ENCODE results near the gene BRICD5.

BRICD5 gene

DNA sequence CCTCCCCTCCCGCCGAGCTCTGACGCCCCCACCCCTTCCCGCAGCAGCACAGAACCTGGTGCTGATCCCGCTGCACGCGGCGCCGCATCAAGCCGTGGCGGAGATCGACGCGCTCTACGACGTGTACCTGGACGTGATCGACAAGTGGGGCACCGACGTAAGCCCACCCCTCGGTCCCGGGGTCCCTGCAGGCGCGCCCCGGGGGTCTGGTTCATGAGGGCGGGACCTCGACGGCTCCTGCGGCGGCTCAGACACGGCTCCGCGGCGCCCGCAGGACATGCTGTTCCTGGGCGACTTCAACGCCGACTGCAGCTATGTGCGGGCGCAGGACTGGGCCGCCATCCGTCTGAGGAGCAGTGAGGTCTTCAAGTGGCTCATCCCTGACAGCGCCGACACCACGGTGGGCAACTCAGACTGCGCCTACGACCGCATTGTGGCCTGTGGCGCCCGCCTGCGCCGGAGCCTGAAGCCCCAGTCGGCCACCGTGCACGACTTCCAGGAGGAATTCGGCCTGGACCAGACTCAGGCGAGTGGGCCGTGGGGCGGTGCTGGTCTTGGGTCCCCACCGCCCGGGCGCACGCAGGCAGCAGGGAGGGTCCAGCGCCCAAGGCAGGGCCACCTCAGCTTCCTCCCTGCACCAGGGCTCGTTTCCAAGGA, 27.0 kb upstream of the BRICD5 start:
- DNase-seq (ENCODE audit: low read depth in 2 of 2): no peak

DNA sequence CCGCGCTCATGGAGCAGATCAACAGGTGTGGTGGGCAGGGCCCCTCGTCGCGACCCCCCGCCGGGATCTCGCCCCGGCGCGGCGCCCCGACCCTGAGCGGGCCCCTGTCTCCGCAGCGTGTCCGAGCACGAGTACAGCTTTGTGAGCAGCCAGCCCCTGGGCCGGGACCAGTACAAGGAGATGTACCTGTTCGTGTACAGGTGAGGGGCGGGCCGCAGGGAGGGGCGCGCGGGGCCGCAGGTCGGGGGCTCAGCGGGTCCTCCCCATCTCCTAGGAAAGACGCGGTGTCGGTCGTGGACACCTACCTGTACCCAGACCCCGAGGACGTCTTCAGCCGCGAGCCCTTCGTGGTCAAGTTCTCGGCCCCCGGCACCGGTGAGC, 26.4 kb upstream of the BRICD5 start:
- DNase-seq (ENCODE audit: low read depth in 2 of 2): no peak

DNA sequence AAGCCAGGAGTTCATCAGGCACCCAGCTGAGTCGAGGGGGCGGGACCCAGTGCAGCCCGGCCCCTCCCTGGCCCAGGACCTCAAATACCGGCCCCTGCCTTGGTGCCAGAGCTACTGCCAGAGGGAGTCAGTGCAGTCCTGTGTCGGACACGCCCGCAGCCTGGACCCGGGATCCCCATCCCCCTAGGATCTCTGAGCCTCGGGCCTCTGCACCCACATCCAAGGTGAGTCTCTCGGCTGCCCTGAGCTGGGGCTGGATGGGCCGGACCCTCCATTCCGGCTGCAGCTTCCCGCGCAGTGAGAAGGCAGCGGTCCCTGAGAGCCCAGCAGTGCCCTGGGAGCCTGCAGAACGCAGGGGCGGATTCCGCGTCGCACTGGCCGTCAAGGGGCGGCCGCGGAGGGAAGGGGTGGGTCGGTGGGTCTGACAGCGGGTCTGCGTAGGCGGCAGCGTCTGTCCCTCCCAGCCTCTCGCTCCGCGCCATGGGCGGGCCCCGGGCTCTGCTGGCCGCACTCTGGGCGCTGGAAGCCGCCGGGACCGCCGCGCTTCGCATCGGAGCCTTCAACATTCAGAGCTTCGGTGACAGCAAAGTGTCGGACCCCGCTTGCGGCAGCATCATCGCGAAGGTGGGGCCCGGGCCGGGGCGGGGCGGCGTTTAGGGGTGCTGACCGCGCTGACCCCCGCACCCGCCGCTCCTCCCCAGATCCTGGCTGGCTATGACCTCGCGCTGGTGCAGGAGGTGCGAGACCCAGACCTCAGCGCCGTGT, 25.9 kb upstream of the BRICD5 start, which contains the start of gene DNASE1L2:
Gene DNASE1L2 (plus strand): TSS at position 108 of the 765 bp plus-strand sequence. CDS start 373 bp downstream, at position 481.
- DNase-seq (ENCODE audit: low read depth in 2 of 2): no peak

DNA sequence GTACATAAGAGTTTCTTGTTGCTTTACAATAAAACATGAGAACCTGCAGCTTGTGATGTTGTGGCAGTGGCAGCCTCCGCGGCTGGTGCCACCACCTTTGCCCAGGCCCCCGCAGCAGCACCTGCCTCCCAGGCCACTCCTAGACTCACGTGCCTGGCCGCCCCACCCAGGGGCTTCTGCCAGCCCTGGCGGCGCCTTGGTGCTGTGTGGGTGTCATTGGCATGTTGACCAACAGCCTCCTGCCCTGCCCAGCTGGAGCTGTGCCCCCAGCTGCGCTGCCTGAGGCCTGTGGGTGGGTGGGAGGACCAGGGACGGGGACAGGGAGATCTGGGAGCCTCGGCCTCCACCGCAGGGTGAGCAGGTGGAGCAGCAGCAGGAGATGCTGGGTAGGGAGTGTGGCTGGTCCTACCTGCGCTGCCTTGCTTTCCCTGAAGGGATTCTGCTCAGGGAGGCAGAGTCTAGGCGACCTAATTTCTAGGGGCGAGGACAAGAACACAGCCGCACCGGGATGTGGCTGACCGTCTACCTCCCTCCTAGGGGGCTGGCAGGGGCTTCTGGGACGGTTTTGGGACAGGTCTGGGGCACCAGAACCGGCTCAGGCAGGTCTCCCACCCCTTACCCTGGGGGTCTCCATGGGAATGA, 25.2 kb upstream of the BRICD5 start:
- no peak for DNase-seq (ENCODE audit: low read depth in 2 of 2)

DNA sequence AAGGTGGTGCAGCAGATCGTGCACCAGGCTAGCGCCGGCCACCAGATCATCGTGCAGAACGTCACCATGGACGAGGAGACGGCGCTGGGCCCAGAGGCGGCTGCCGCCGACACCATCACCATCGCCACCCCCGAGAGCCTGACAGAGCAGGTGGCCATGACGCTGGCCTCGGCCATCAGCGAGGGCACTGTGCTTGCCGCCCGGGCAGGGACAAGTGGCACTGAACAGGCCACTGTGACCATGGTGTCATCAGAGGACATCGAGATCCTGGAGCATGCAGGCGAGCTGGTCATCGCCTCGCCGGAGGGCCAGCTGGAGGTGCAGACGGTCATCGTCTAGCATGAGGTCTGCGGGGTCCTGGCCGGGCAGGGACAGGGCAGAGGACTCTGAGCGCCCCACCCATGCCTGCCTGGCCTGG, 24.6 kb upstream of the BRICD5 start:
- DNase-seq (ENCODE audit: low read depth in 2 of 2): no peak

DNA sequence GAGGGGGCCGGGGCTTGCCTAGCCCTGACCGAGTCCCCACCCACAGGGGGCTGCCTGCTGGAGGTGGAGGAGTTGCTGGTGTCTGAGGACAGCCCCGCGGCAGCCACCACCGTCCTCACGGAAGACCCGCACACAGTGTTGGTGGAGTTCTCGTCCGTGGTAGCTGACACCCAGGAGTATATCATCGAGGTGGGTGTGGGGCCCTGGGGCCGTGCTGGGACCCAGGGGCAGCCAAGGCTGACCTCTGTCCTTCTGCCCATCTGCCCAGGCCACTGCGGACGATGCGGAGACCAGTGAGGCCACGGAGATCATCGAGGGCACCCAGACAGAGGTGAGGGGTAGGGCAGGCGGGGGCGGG, 24.1 kb upstream of the BRICD5 start:
- DNase-seq (ENCODE audit: low read depth in 2 of 2): no peak

DNA sequence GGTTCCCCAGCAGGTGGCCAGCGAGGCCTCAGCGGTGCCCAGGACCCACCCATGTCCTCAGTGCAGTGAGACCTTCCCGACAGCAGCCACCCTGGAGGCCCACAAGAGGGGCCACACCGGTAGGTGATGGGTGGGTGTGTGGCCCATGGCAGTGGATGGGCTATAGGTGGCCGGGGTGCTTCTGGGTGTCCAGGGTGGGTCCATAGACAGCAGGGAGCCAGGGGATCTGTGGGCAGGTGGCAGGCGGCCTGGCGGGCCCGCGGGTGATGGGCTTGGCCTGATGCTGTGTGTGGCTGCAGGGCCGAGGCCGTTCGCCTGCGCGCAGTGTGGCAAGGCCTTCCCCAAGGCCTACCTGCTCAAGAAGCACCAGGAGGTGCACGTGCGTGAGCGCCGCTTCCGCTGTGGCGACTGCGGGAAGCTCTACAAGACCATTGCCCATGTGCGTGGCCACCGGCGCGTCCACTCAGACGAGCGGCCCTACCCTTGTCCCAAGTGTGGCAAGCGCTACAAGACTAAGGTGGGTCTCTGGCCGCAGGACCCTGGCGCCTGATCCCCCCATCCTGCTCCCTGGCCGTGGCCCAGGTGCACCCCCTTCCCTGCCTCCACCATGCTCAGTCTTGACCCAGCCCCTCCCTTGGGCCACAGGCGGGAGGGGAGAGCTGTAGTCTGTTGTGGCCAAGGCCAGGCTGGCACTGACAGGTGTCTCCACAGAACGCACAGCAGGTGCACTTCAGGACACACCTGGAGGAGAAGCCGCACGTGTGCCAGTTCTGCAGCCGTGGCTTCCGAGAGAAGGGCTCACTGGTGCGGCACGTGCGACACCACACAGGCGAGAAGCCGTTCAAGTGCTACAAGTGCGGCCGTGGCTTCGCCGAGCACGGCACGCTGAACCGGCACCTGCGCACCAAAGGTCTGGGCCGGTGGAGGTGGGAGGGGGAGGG, 23.5 kb upstream of the BRICD5 start:
- DNase-seq (ENCODE audit: low read depth in 2 of 2): no peak

DNA sequence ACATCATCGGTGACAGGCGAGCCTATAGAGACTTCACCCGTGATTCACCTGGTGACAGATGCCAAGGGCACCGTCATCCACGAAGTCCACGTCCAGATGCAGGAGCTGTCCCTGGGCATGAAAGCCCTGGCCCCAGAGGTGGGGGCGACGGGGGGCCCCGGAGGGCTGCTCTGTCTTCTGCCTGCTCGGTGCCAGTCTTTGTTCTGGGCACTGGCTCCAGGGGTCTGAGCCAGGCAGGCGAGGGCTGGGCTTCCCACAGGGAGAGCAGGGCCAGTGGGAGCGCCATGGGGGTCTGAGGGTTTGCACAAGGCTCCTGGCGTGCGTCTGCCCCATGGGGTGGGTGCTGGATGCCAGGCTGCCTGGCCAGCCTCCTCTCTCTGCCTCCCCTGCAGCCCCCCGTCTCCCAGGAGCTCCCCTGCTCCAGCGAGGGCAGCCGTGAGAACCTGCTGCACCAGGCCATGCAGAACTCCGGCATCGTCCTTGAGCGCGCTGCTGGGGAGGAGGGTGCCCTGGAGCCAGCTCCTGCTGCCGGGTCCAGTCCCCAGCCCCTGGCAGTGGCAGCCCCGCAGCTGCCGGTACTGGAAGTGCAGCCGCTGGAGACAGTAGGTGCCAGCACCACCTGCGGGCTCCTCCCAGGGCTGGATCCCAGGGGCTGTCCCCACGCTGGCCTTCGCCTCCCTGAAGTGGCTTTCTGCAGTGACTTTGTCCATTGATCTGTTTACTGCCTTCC, 22.5 kb upstream of the BRICD5 start:
- DNase-seq (ENCODE audit: low read depth in 2 of 2): no peak

DNA sequence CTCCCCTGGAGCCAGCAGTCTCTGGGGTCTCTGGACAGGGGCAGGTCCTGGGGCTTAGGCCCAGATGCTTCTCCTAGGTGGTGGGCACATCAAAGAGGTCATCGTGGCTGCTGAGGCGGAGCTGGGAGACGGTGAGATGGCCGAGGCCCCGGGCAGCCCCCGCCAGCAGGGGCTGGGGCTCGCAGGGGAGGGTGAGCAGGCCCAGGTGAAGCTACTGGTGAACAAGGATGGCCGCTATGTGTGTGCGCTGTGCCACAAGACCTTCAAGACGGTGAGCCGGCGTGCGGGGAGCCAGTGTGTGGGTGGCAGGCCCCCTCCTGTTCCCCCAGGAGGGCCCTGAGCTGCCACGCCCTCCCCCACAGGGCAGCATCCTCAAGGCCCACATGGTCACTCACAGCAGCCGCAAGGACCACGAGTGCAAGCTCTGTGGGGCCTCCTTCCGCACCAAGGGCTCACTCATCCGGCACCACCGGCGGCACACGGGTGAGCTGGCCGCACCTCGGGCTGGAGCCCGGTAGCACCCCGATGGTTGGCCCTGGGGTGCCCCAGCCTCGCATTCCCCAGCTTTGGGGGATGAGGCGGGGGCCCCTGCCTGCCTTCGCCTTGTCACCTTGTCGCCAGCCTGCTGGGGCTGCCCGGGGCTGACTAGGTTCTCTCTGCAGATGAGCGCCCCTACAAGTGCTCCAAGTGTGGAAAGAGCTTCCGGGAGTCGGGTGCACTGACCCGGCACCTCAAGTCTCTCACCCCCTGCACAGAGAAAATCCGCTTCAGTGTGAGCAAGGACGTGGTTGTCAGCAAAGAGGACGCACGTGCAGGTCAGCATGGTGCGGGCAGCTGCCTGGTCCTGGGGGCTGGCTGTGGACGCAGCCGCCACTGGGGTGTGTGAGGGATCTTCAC, 21.7 kb upstream of the BRICD5 start:
- no peak for DNase-seq (ENCODE audit: low read depth in 2 of 2)

DNA sequence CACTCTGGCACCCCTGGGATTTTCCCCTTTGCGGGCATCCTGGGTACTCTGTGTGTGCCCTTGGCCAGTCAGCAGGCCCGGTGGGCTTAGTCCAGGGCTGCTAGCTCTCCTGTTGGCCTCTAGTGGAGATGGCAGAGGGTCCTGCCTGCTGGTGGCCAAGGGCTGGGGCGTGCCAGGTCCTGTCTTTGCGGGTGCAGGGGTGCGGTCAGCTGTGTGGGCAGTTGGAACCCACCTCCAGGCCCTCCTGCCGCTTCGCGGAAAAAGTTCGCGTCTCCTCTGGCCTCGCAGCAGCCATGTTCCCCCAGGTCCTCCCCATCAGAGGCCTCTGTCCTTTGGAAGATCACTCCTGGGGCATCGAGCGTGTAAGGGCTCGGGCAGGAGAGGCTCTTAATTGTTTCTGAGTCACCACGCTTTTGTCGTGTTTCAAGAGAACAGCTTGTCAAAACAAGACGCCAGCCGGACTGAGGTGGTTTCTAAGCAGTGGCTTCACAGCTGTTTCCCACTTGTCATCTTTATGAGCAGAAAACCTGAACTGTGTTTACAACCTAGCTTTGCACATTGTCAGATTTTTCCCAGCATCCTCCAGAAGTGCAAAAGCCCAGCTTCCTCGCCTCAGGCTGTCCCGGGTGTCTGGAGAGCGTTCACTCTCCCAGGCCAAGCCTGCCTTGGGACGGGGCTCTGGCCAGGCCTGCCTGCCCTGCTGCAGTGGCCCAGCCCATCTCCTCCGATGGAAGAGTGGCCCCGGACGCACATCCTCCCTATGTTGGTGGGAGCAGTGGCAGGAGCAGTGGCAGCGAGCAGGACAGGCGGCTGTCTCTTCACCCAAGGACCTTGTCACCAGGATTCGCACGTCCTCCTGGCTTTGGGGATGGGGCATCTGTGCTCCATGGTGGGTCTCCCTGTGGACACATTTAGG, 20.6 kb upstream of the BRICD5 start:
- no peak for DNase-seq (ENCODE audit: low read depth in 2 of 2)

DNA sequence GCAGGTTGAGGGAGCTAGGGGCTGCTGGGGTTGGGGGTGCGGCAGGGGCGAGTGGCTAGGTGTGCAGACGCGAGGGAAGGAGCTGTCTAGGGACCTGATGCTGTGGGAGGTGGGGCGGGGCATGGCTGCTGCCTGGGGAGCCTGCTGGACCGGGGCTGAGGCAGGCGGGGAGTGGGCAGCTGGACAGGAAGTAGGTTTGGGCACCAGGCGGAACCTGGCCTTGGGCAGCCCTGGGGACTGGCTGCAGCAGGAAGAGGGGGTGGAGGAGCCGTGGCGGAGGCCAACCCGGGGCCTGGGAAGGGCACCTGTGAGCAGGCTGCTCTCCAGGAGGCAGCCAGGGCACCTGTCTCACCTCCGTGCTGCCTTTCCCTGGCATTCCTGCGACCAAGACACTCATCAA, 19.7 kb upstream of the BRICD5 start:
- no peak for DNase-seq (ENCODE audit: low read depth in 2 of 2)

DNA sequence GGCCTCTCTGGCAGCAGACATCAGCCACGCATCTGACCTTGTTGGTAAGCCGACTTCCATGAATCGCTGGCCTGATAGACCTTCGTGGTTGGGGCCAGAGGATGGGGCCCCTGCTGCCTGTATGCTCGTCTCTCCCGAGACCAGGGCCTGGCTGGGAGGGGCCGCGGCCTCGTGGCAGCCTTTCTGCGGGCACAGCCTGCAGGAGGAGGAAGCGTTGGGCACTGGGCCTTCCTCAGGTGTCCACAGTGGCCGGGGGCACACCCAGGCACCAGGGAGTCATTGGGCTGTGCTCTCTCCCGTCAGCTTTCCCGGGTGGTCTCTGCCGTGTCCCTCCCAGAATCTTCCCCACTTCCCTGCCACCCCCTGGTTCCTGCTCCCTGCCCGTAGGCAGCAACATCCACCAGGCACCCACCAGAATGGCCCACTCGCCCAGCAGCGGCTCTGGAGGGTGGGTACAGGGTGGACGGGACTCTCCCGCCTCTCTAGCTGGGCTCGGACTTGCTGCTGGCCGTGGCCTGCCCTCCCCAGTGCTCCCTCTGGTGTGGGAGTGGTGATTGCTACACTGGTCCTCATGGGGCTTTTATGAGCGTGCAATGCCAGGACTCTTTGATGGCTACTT, 19.1 kb upstream of the BRICD5 start:
- DNase-seq (ENCODE audit: low read depth in 2 of 2): no peak

DNA sequence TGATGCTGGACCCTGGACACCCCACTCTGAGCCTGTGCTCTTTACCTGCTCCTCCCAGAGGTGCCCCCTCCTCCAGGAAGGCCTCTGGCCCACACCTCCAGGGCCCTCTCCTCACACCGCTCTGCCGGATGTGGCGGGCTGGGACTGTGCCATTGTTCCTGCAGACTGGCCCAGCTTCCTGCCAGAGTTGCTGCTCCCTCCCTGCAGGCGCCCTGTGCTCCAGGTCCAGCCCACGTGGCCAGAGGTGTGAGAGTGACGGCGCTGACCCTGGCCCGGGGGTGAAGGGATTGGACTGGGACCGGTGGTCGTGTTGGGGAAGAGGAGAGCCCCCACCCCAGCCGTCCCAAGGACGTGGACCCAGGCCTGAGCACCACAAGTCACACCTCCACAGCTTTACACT, 18.4 kb upstream of the BRICD5 start:
- DNase-seq (ENCODE audit: low read depth in 2 of 2): no peak

DNA sequence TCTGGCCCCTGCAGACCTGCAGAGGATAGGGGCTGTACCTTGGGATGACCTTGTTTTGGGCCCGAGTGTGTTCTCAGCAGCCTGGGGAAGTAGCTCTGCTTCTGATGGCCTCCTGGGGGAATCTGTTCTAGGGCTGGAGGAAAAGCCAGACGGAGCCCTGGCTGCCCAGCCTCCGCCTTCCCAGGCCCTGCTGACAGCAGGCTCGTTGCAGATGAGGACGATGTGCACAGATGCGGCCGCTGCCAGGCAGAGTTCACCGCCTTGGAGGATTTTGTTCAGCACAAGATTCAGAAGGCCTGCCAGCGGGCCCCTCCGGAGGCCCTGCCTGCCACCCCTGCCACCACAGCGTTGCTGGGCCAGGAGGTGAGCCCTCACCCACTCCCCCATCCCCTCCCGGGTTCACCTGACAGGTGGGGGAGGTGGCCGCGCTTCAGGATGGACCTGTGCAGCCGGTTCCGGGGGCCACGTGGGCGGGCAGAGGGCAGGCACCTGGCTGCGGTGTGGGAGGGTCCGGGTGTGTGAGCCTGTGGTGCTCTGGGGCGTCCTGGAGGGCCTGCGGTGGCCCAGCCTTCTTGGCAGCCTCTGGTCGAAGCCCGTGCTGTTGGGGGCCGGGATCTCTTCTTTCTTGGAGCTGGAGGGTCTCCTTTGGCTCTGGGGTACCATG, 17.6 kb upstream of the BRICD5 start:
- DNase-seq (ENCODE audit: low read depth in 2 of 2): no peak

DNA sequence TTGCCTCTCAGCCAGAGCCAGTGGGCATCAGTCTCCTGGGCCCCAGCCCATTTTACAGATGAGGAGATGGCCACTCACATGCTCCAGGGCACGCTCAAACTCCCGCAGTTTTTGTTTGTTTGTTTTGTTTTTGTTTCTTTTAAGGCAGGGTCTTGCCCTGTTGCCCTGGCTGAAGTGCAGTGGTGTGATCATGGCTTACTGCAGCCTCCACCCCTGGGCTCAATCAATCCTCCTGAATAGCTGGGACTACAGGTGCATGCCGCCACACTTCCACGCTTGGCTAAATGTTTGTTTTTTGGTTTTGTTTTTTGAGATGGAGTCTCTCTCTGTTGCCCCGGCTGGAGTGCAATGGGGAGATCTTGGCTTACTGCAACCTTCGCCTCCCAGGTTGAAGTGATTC, 16.3 kb upstream of the BRICD5 start:
- no peak for DNase-seq (ENCODE audit: low read depth in 2 of 2)

DNA sequence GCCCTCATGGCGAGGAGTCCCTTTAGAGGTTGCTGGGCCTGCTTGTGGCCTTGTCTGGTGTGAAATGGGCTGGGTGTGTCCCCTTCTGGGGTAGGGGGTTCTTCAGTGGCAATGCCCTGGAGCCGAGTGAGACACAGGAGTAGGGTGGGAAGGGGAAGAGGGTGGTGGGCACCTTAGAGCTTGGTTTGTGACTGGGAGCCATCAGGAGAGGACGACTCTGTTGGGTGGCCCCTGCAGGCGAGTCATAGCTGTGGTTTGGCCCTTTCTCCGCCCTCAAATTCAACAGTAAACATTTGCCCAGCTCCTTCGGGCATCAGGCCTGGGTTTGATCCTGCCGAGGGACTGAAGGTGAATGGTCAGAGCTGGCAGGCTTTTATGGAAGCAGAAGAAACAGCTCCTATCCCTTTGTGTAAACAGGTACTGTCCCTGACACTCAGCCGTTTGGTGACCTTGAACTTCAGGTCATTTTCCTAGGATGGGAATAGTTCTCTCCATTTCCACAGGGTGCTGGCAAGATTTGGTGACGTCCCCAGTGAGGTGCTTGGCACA, 15.7 kb upstream of the BRICD5 start:
- no peak for DNase-seq (ENCODE audit: low read depth in 2 of 2)

DNA sequence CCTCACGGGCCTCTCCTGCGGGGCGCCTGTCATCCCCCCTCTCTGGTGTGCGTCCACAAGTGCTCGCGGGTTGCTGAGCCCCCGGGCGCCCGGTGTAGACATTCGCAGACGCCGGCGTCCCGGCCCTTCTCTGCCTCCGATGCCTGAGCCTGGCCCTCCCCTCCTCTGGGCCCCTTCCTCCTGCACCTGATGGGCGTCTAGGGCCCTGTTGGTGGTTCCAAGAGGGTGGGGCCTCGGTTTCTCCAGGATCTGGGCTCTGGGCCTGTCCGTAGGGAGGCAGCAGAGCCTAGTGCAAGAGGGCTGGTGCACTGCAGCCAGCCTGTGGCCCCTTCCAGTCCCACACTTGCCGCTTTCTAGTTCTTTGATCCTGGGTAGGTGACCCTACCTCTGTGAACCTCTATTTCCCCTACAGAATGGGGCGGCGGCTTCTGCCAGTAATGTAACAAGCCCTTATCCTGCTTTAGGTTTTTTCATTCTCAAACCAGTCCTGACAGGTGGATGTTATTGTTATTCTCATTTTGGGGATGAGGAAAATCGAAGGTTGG, 13.4 kb upstream of the BRICD5 start:
- DNase-seq (ENCODE audit: low read depth in 2 of 2): no peak
